K562 (cell line): ENCODE measurements around the gene OCEL1. TPM values are rescaled to one million over a fixed set of nuclear protein-coding genes. Genes with fewer than 3 reads are reported as not detected.

ENCODE experiments used
- FUS ChIP-seq: fragments of 200-400 bp; formaldehyde crosslinking; optimal IDR thresholded peaks from 2 replicates; pipeline ENCODE3; 2017; ENCODE audit warnings: low read depth, low read length
- HMG20B ChIP-seq: fragments of 250-450 bp; sonication (Bioruptor Pico); IDR thresholded peaks from 2 replicates; pipeline ENCODE4 v1.5.0; 2021; ENCODE audit warnings: mild to moderate bottlenecking
- JUND ChIP-seq, 2 experiments: IDR thresholded peaks; 2 replicates in 1 of 2; 3 replicates in 1 of 2; pipeline ENCODE4 v1.6.1; 2011; ENCODE audit warnings: borderline replicate concordance in 2 of 2, low read depth in 2 of 2, low read length in 2 of 2, improper control_type of control experiment in 1 of 2, missing biosample characterization in 1 of 2, missing genetic modification characterization in 1 of 2, missing genetic modification reagents in 1 of 2
- PHF21A ChIP-seq: fragments of 450-650 bp; IDR thresholded peaks from 2 replicates; pipeline ENCODE4 v1.6.1; 2017; ENCODE audit warnings: low read depth, borderline replicate concordance
- PML ChIP-seq: IDR thresholded peaks from 2 replicates; pipeline ENCODE4 v1.6.1; 2012; ENCODE audit warnings: low read length, inconsistent platforms
- POLR2AphosphoS2 ChIP-seq: IDR thresholded peaks from 2 replicates; pipeline ENCODE4 v1.6.1; 2012; ENCODE audit warnings: low read length, improper control_type of control experiment
- POU5F1 ChIP-seq: fragments of 150-350 bp; IDR thresholded peaks from 2 replicates; pipeline ENCODE4 v1.6.1; 2014; ENCODE audit warnings: borderline replicate concordance, low read length, low read depth, mild to moderate bottlenecking; ENCODE audit not compliant: partially characterized antibody
- PTRF ChIP-seq: fragments of 450-650 bp; IDR thresholded peaks from 2 replicates; pipeline ENCODE4 v1.6.1; 2016; ENCODE audit warnings: mild to moderate bottlenecking, missing genetic modification characterization, missing compliant biosample characterization
- SNIP1 ChIP-seq: fragments of 450-650 bp; IDR thresholded peaks from 2 replicates; pipeline ENCODE4 v1.7.1; 2017; ENCODE audit warnings: low read depth, mild to moderate bottlenecking
- ZBTB2 ChIP-seq: fragments of 450-650 bp; IDR thresholded peaks from 2 replicates; pipeline ENCODE4 v1.6.1; 2016; ENCODE audit warnings: antibody characterized with exemption
- ZFP30 ChIP-seq: fragments of 250-450 bp; sonication (Bioruptor Pico); IDR thresholded peaks from 2 replicates; pipeline ENCODE4 v1.8.0; 2022; ENCODE audit warnings: moderate library complexity, mild to moderate bottlenecking, inconsistent platforms, borderline replicate concordance
- ZNF165 ChIP-seq: fragments of 250-450 bp; sonication (Bioruptor Pico); IDR thresholded peaks from 2 replicates; pipeline ENCODE4 v1.4.0; 2020; ENCODE audit warnings: borderline replicate concordance
- ZNF239 ChIP-seq: fragments of 250-450 bp; sonication (Bioruptor Pico); IDR thresholded peaks from 2 replicates; pipeline ENCODE4 v1.4.0; 2020; ENCODE audit warnings: mild to moderate bottlenecking
- ZNF707 ChIP-seq: fragments of 250-450 bp; sonication (Bioruptor Pico); conservative IDR thresholded peaks from 2 replicates; pipeline ENCODE4 v1.8.0; 2022; ENCODE audit warnings: inconsistent platforms, mild to moderate bottlenecking, moderate library complexity
- polyA plus RNA-seq, 8 experiments: library from polyadenylated mRNA; depleted of rRNA in 4 of 8; stranded (reverse) in 5 of 8; unstranded in 3 of 8; fragments of >200 nt; fragmentation: Nextera tagmentation in 2 of 8; fragmentation: Illumina TruSeq in 1 of 8; extraction: Ambion mirVana in 2 of 8; extraction: Trizol in 1 of 8; gene quantifications; 2 replicates each; pipeline versions ENCODE4 v1.2.1 to v1.2.3, GENCODE V29; 2011 to 2014; ENCODE audit warnings: inconsistent platforms in 1 of 8, missing spikeins in 1 of 8
- total RNA-seq, 7 experiments: library from RNA; depleted of rRNA in 6 of 7; stranded (reverse); fragments of >200 nt in 6 of 7; fragmentation: Illumina TruSeq in 2 of 7; extraction: Trizol in 2 of 7; gene quantifications; 2 replicates each; pipeline versions ENCODE4 v1.2.1 to v1.2.3, GENCODE V29; 2011 to 2021; ENCODE audit warnings: low replicate concordance in 1 of 7
- TF ChIP-seq, protein P1 (sequence below), 2 experiments: fragments of 450-650 bp; IDR thresholded peaks; 2 replicates each; pipeline ENCODE4 v1.6.1; 2016; ENCODE audit warnings: mild to moderate bottlenecking in 2 of 2, borderline replicate concordance in 1 of 2, low read depth in 1 of 2, moderate library complexity in 1 of 2

Gene OCEL1
- total and polyA plus RNA-seq, 9 of the 15 experiments (the other 6 are each of a cell fraction or from before 2014, with no cell fraction given) = 8.0 to 38.0 (median 12.4) TPM

DNA sequence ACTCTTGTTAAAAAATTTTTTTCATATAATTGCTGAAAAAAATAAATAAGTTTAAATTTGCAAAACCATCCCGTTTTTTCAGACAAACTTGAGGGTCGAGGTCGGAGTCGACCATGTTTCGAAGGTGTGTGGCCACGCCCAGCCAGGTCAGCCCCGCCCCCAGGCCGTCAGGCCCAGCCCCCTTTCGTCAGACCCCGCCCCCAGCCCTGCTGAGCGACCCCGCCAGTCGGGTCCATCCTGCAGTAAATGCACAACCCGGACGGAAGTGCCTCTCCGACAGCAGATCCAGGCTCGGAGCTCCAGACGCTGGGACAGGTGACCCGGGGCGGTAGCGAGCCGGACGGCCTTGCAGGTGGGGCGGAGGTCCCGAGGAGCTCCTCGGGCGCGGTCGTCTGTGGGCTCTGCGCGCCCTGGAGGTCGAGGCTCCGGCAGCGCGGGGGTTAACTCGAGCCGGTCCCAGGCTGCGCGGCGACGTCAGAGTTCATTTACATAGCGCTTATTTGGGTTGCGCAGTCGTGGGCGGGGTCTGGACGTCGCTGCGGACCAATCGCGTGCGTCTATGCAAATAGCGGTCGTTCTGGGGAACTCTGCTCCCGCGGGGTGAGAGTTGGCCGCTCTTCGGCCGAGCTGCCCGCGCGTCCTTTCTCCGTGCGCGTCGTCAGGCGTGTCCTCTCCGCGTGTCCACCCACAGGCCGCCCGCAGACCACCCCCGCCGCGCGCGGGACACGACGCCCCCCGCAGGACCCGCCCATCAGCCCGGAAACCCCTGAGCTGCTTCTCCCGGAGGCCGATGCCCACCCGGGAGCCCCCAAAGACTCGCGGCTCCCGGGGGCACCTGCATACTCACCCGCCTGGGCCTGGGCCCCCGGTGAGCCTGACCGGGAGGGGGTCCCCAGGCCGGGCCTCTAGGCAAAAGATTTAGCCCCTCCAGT is at the start of gene OCEL1 (continued):
- TF ChIP-seq, protein P1, sequence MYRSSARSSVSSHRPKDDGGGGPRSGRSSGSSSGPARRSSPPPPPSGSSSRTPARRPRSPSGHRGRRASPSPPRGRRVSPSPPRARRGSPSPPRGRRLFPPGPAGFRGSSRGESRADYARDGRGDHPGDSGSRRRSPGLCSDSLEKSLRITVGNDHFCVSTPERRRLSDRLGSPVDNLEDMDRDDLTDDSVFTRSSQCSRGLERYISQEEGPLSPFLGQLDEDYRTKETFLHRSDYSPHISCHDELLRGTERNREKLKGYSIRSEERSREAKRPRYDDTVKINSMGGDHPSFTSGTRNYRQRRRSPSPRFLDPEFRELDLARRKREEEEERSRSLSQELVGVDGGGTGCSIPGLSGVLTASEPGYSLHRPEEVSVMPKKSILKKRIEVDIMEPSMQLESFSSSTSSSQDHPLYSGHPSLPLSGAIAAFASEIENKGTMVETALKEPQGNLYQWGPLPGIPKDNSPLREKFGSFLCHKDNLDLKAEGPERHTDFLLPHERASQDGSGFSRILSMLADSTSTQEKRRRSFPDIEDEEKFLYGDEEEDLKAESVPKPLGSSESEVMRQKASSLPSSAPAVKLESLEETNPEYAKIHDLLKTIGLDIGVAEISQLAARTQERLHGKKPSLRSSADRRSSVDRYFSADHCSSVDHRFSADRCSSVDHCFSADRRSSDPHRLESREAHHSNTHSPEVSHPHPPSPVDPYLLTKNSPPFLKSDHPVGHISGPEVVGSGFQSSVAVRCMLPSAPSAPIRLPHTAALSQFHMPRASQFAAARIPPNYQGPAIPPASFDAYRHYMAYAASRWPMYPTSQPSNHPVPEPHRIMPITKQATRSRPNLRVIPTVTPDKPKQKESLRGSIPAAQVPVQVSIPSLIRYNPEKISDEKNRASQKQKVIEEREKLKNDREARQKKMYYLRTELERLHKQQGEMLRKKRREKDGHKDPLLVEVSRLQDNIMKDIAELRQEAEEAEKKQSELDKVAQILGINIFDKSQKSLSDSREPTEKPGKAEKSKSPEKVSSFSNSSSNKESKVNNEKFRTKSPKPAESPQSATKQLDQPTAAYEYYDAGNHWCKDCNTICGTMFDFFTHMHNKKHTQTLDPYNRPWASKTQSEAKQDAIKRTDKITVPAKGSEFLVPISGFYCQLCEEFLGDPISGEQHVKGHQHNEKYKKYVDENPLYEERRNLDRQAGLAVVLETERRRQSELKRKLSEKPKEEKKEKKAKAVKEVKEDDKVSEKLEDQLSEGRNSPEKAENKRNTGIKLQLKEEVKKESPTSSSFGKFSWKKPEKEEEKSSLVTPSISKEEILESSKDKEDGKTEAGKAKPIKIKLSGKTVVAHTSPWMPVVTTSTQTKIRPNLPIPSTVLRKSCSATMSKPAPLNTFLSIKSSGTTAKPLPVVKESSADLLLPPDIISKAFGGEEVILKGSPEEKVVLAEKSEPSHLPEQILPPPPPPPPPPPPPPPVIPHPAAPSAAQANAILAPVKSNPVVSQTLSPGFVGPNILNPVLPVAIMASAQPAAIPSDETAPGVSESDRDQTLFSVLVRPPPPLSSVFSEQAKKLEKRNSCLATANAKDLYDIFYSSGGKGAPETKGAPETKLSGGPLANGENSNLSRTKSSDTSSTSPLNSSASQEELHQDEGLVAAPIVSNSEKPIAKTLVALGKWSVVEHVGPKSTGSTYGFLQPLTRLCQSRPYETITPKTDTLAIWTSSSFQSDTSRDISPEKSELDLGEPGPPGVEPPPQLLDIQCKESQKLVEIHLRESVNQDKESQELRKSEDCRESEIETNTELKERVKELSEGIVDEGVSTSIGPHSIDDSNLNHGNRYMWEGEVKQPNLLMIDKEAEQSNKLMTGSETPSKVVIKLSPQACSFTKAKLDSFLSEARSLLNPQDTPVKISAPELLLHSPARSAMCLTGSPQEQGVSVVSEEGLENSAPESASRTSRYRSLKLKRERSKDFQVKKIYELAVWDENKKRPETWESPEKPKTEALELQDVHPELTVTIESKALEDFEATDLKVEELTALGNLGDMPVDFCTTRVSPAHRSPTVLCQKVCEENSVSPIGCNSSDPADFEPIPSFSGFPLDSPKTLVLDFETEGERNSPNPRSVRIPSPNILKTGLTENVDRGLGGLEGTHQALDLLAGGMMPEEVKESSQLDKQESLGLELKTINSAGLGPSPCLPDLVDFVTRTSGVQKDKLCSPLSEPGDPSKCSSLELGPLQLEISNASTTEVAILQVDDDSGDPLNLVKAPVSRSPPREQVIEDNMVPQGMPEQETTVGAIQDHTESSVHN (IDR thresholded peaks at IDR 0.05; ENCODE audit: borderline replicate concordance in 1 of 2, low read depth in 1 of 2) = no peak
- TF ChIP-seq ZFP30 (CRISPR knock-in tag) = no peak
- peak; percentile 24; the same call in 1 of the 2 replicates for TF ChIP-seq PML
- 0 out of 2 replicates have a peak, but pooled peaks have one; percentile 2 for TF ChIP-seq JUND (IDR thresholded peaks at IDR 0.05; ENCODE audit: borderline replicate concordance, low read depth, low read length)
- no peak for TF ChIP-seq JUND (tag; IDR thresholded peaks at IDR 0.05; ENCODE audit: borderline replicate concordance, low read depth, low read length)
- TF ChIP-seq ZNF707 (CRISPR knock-in tag) = no peak
- TF ChIP-seq PHF21A = 0 out of 2 replicates have a peak, but pooled peaks have one; percentile 35
- no peak for TF ChIP-seq PTRF (tag)
- TF ChIP-seq ZBTB2 = peak; percentile 90
- TF ChIP-seq FUS = no peak
- no peak for TF ChIP-seq SNIP1
- TF ChIP-seq ZNF239 (CRISPR knock-in tag) = no peak
- TF ChIP-seq POLR2AphosphoS2 = no peak; the same call in 1 of the 2 replicates
- no peak for TF ChIP-seq POU5F1
- TF ChIP-seq ZNF165 (CRISPR knock-in tag) = no peak
- TF ChIP-seq HMG20B (CRISPR knock-in tag) = no peak
